ENCODE results near the gene GOLT1A. TPM values are rescaled to one million over a fixed set of nuclear protein-coding genes. Genes with fewer than 3 reads are reported as not detected.

Gene GOLT1A
- total RNA-seq, 3 donors from 2014 or later, result 2.5 to 11.4 (median 3.9) TPM

- Histone ChIP-seq H3K4me1 (ENCODE audit: low read depth) (peaks cover 2% of the 10 kb centered on the region), H3K9me3 (no peaks in the 10 kb centered on the region), H3K36me3 (ENCODE audit: low read depth) (no peaks in the 10 kb centered on the region), H3K4me3 (no peak overlapping the region)
- ATAC-seq (no peak), DNase-seq (no peak)
- TF ChIP-seq CTCF (IDR thresholded peaks at IDR 0.05), result no peak
- intact Hi-C loops (cut with DNase I, micrococcal nuclease), result no loop called here
These were observed 2.4 kb upstream of the GOLT1A start for GRCh38 chr1:204216236-204216635.

- Histone ChIP-seq H3K36me3 (ENCODE audit: low read depth) (no peaks in the 10 kb centered on the region), H3K4me3 (no peak overlapping the region), H3K9me3 (no peaks in the 10 kb centered on the region), H3K4me1 (ENCODE audit: low read depth) (peaks cover 2% of the 10 kb centered on the region)
- TF ChIP-seq CTCF (IDR thresholded peaks at IDR 0.05), result no peak
- DNase-seq, result no peak
- no peak for ATAC-seq
- intact Hi-C loops (cut with DNase I, micrococcal nuclease), result loop anchor here in 1 of 2 donors (5.0 kb wide), 1 partner anchor 150 kb away; no protein-coding TSS in a partner anchor
These were observed 1.1 kb downstream of the GOLT1A start for GRCh38 chr1:204212715-204213114.

- intact Hi-C loops (cut with DNase I, micrococcal nuclease), result loop anchor here in 1 of 2 donors (5.0 kb wide), 1 partner anchor 151 kb away; no protein-coding TSS in a partner anchor
- Histone ChIP-seq H3K4me1 (ENCODE audit: low read depth) (peaks cover 7% of the 10 kb centered on the region), H3K4me3 (no peak overlapping the region), H3K9me3 (no peaks in the 10 kb centered on the region), H3K36me3 (ENCODE audit: low read depth) (no peaks in the 10 kb centered on the region)
- TF ChIP-seq CTCF (IDR thresholded peaks at IDR 0.05), result no peak
- ATAC-seq, result no peak
- DNase-seq, result no peak
These were observed 2.7 kb downstream of the GOLT1A start for GRCh38 chr1:204211046-204211445.

- ATAC-seq (peak; percentile 93), DNase-seq (peak in 2 of 3 donors; percentile 82 to 85)
- H3K4me1 ChIP-seq (ENCODE audit: low read depth), result peaks cover 4% of the 10 kb centered on the region
- intact Hi-C loops (cut with DNase I, micrococcal nuclease), result no loop called here
- TF ChIP-seq CTCF (IDR thresholded peaks at IDR 0.05), result peak; percentile 93
- H3K9me3 ChIP-seq, result no peaks in the 10 kb centered on the region
- H3K4me3 ChIP-seq, result no peak overlapping the region
- no peaks in the 10 kb centered on the region for H3K36me3 ChIP-seq (ENCODE audit: low read depth)
These were observed 6.6 kb downstream of the GOLT1A start for GRCh38 chr1:204207136-204207616.

- ATAC-seq, result no peak
- no peaks in the 10 kb centered on the region for H3K9me3 ChIP-seq
- no peak for TF ChIP-seq CTCF (IDR thresholded peaks at IDR 0.05)
- no peak for DNase-seq
- H3K4me3 ChIP-seq, result no peak overlapping the region
- H3K4me1 ChIP-seq (ENCODE audit: low read depth), result peaks cover 4% of the 10 kb centered on the region
- intact Hi-C loops (cut with DNase I, micrococcal nuclease), result no loop called here
- no peaks in the 10 kb centered on the region for H3K36me3 ChIP-seq (ENCODE audit: low read depth)
These were observed 7.7 kb downstream of the GOLT1A start for GRCh38 chr1:204206121-204206520.

- Histone ChIP-seq H3K4me3 (no peak overlapping the region), H3K9me3 (no peaks in the 10 kb centered on the region), H3K36me3 (ENCODE audit: low read depth) (no peaks in the 10 kb centered on the region), H3K4me1 (ENCODE audit: low read depth) (peaks cover 4% of the 10 kb centered on the region)
- DNase-seq (no peak), ATAC-seq (no peak)
- no peak for TF ChIP-seq CTCF (IDR thresholded peaks at IDR 0.05)
- intact Hi-C loops (cut with DNase I, micrococcal nuclease), result no loop called here
These were observed 8.3 kb downstream of the GOLT1A start for GRCh38 chr1:204205486-204205885.
